ENCODE measurements around the gene ZNF784.

ZNF784 gene

GRCh38 chr19:55624109-55625003 is at the start of gene ZNF784:
Gene ZNF784, minus strand, starts transcription at chr19:55624566. Its CDS starts 5 bp downstream, at chr19:55624561.
- DNase-seq: peak; percentile 92

GRCh38 chr19:55673889-55674288 is 49.5 kb upstream of the ZNF784 start:
- no peak for DNase-seq

- DNase-seq: no peak
Observed at GRCh38 chr19:55673465-55673864, 49.1 kb upstream of the ZNF784 start.

- no peak for DNase-seq
Observed at GRCh38 chr19:55672418-55672817, 48.1 kb upstream of the ZNF784 start.

- no peak for DNase-seq
Observed at GRCh38 chr19:55671054-55671378, 46.6 kb upstream of the ZNF784 start.

- no peak for DNase-seq
Observed at GRCh38 chr19:55670280-55671053, 46.1 kb upstream of the ZNF784 start.

- DNase-seq: no peak
Observed at GRCh38 chr19:55669418-55670279, 45.3 kb upstream of the ZNF784 start.

GRCh38 chr19:55668603-55669348 is 44.4 kb upstream of the ZNF784 start:
- no peak for DNase-seq

GRCh38 chr19:55667958-55668357 is 43.6 kb upstream of the ZNF784 start:
- DNase-seq: no peak

GRCh38 chr19:55667511-55667910 is 43.1 kb upstream of the ZNF784 start:
- DNase-seq: no peak

- no peak for DNase-seq
Observed at GRCh38 chr19:55667006-55667381, 42.6 kb upstream of the ZNF784 start.

GRCh38 chr19:55666343-55667005 is 42.1 kb upstream of the ZNF784 start:
- DNase-seq: no peak

GRCh38 chr19:55663846-55664536 is 39.6 kb upstream of the ZNF784 start:
- DNase-seq: no peak

- DNase-seq: no peak
Observed at GRCh38 chr19:55661826-55662225, 37.5 kb upstream of the ZNF784 start.

- no peak for DNase-seq
Observed at GRCh38 chr19:55660991-55661390, 36.6 kb upstream of the ZNF784 start.

- no peak for DNase-seq
Observed at GRCh38 chr19:55660404-55660803, 36.0 kb upstream of the ZNF784 start.

GRCh38 chr19:55659822-55660221 is 35.5 kb upstream of the ZNF784 start:
- DNase-seq: no peak

- no peak for DNase-seq
Observed at GRCh38 chr19:55658846-55659459, 34.6 kb upstream of the ZNF784 start.

- no peak for DNase-seq
Observed at GRCh38 chr19:55656988-55657747, 32.8 kb upstream of the ZNF784 start.

- no peak for DNase-seq
Observed at GRCh38 chr19:55656552-55656951, 32.2 kb upstream of the ZNF784 start.

Data from NCI-H2171 treated with DMSO at 0.1 percent for 48 hours (cell line).